HCT116 (cell line): Measurements from ENCODE around the gene HAUS8. TPM values are rescaled to one million over a fixed set of nuclear protein-coding genes. Genes with fewer than 3 reads are reported as not detected.

Experiments
- ATAC-seq: fragments of 200-7000 bp; cut with Tn5 transposase; 2 replicates; pipeline ENCODE4 v1.9.1; 2020; ENCODE audit warnings: mild to moderate bottlenecking, moderate library complexity
- BruUV-seq: library from RNA; stranded (reverse); fragments of 400-500 nt; replicated peaks from 2 replicates; lab custom pipeline; 2021; lab: Mats Ljungman, UMichigan
- CTCF ChIA-PET: fragments of 300-600 bp; sonication (Branson Sonifier 250); formaldehyde crosslinking; loops from one replicate; lab custom pipeline; 2021; ENCODE audit warnings: antibody characterized with exemption; lab: Charles Lee
- POLR2A ChIA-PET: fragments of 300-600, 350-600 bp; sonication (Branson Sonifier 250); formaldehyde crosslinking; loops from one replicate; lab custom pipeline; 2021; ENCODE audit warnings: antibody characterized with exemption; lab: Charles Lee
- RAD21 ChIA-PET, 2 experiments: fragments of 300-600 bp; sonication (Branson Sonifier 250); formaldehyde crosslinking; loops; one replicate each; lab custom pipeline; 2023; ENCODE audit warnings: low total read pairs in 2 of 2; ENCODE audit not compliant: uncharacterized antibody in 2 of 2, unreplicated experiment in 2 of 2, low non-redundant PET in 1 of 2; lab: Charles Lee
- DNase-seq: peaks from one replicate; pipeline ENCODE4 v3.0.0-alpha.2; 2010; ENCODE audit warnings: low read depth, low spot score
- H2AFZ ChIP-seq: fragments of 200-600 bp; shearing (Covaris generic), sonication (generic); 2 replicates; pipeline ENCODE4 v1.6.1; 2017; ENCODE audit warnings: low read depth, mixed run types, mixed read lengths, antibody characterized with exemption, low read length; ENCODE audit not compliant: poor library complexity, severe bottlenecking
- H3K27ac ChIP-seq: 2 replicates; pipeline ENCODE4 v1.5.1; 2012; ENCODE audit warnings: low read depth, low read length
- H3K27me3 ChIP-seq: fragments of 200-600 bp; sonication (generic); 2 replicates; pipeline ENCODE4 v1.6.1; 2016; ENCODE audit warnings: mixed run types, low read length, mixed read lengths; ENCODE audit not compliant: insufficient read depth
- H3K36me3 ChIP-seq, 2 experiments: fragments of 200-500 bp in 1 of 2; fragments of 200-600 bp in 1 of 2; sonication (Bioruptor generic) in 1 of 2; sonication (generic) in 1 of 2; 2 replicates each; pipeline versions ENCODE4 v1.5.1 to v1.6.1; 2014 to 2016; ENCODE audit warnings: low read length in 2 of 2, inconsistent platforms in 1 of 2, mixed read lengths in 1 of 2, mixed run types in 1 of 2; ENCODE audit not compliant: insufficient read depth in 2 of 2, control insufficient read depth in 1 of 2
- H3K4me1 ChIP-seq, 2 experiments: fragments of 200-600 bp in 1 of 2; sonication (generic) in 1 of 2; 2 replicates each; pipeline versions ENCODE4 v1.5.1 to v1.6.1; 2012 to 2017; ENCODE audit warnings: low read length in 2 of 2, inconsistent platforms in 1 of 2, mild to moderate bottlenecking in 1 of 2, mixed read lengths in 1 of 2, mixed run types in 1 of 2, moderate library complexity in 1 of 2; ENCODE audit not compliant: insufficient read depth in 2 of 2, control insufficient read depth in 1 of 2
- H3K4me2 ChIP-seq: fragments of 200-600 bp; sonication (generic); 2 replicates; pipeline ENCODE4 v1.6.1; 2017; ENCODE audit warnings: mixed run types, low read length, mixed read lengths
- H3K4me3 ChIP-seq, 2 experiments: fragments of 200-600 bp in 1 of 2; sonication (generic) in 1 of 2; replicated peaks in 1 of 2; 2 replicates each; pipeline ENCODE4 v1.5.1; 2011 to 2016; ENCODE audit warnings: low read length in 2 of 2, control low read depth in 1 of 2, low read depth in 1 of 2, mild to moderate bottlenecking in 1 of 2, mixed read lengths in 1 of 2, mixed run types in 1 of 2
- H3K79me2 ChIP-seq: fragments of 200-600 bp; sonication (generic); 2 replicates; pipeline ENCODE4 v1.6.1; 2017; ENCODE audit warnings: mild to moderate bottlenecking, mixed run types, low read length, moderate library complexity, mixed read lengths; ENCODE audit not compliant: insufficient read depth
- H3K9ac ChIP-seq: fragments of 200-600 bp; sonication (generic); 2 replicates; pipeline ENCODE4 v1.6.1; 2016; ENCODE audit warnings: low read length, mixed read lengths
- H3K9me2 ChIP-seq: fragments of 200-600 bp; sonication (generic), shearing (Covaris generic); 2 replicates; pipeline ENCODE4 v1.6.1; 2017; ENCODE audit warnings: mixed run types, mild to moderate bottlenecking, moderate library complexity; ENCODE audit not compliant: insufficient read depth
- H3K9me3 ChIP-seq, 2 experiments: fragments of 200-500 bp in 1 of 2; fragments of 200-600 bp in 1 of 2; sonication (Bioruptor generic) in 1 of 2; sonication (generic) in 1 of 2; 2 replicates each; pipeline ENCODE4 v1.6.1; 2014 to 2017; ENCODE audit warnings: low read length in 2 of 2, mixed read lengths in 2 of 2, inconsistent platforms in 1 of 2, low read depth in 1 of 2, mild to moderate bottlenecking in 1 of 2, mixed run types in 1 of 2, moderate library complexity in 1 of 2; ENCODE audit not compliant: control insufficient read depth in 1 of 2, insufficient read depth in 1 of 2
- H4K20me1 ChIP-seq: fragments of 200-600 bp; sonication (generic), shearing (Covaris generic); 2 replicates; pipeline ENCODE4 v1.6.1; 2017; ENCODE audit warnings: mixed run types, mild to moderate bottlenecking, moderate library complexity; ENCODE audit not compliant: insufficient read depth
- CBX3 ChIP-seq: IDR thresholded peaks from 2 replicates; pipeline ENCODE4 v1.6.1; 2012; ENCODE audit warnings: low read depth
- CTCF ChIP-seq, 3 experiments: fragments of 200-600 bp in 1 of 3; sonication (generic) in 1 of 3; IDR thresholded peaks in 2 of 3; conservative IDR thresholded peaks in 1 of 3; 2 replicates each; pipeline ENCODE4 v1.5.1; 2012 to 2017; ENCODE audit warnings: low read depth in 2 of 3, low read length in 2 of 3, antibody characterized with exemption in 1 of 3, borderline replicate concordance in 1 of 3, control low read depth in 1 of 3, mild to moderate bottlenecking in 1 of 3, mixed read lengths in 1 of 3, mixed run types in 1 of 3, moderate library complexity in 1 of 3; ENCODE audit not compliant: insufficient read depth in 1 of 3
- ELF1 ChIP-seq: IDR thresholded peaks from 2 replicates; pipeline ENCODE4 v1.6.1; 2012; ENCODE audit warnings: low read depth, borderline replicate concordance
- JUND ChIP-seq: IDR thresholded peaks from 2 replicates; pipeline ENCODE4 v1.6.1; 2012
- POLR2A ChIP-seq: IDR thresholded peaks from 2 replicates; pipeline ENCODE4 v1.7.0; 2011; ENCODE audit warnings: borderline replicate concordance; ENCODE audit not compliant: insufficient read depth, insufficient read length; ENCODE audit errors: extremely low read depth
- RAD21 ChIP-seq: IDR thresholded peaks from 2 replicates; pipeline ENCODE4 v1.6.1; 2012; ENCODE audit warnings: low read depth, mild to moderate bottlenecking
- REST ChIP-seq: IDR thresholded peaks from 2 replicates; pipeline ENCODE4 v1.6.1; 2012; ENCODE audit warnings: low read depth
- TCF7L2 ChIP-seq: IDR thresholded peaks from 2 replicates; pipeline ENCODE4 v1.7.0; 2011; ENCODE audit warnings: borderline replicate concordance, inconsistent platforms; ENCODE audit not compliant: insufficient read depth, insufficient read length; ENCODE audit errors: extremely low read depth
- ZFX ChIP-seq: fragments of 450-650 bp; IDR thresholded peaks from 2 replicates; pipeline ENCODE4 v1.6.1; 2017
- intact Hi-C: fragments of 100-400 bp; cut with micrococcal nuclease; formaldehyde crosslinking; loops from 2 replicates; pipeline ENCODE4 v1.10.0; 2022
- total RNA-seq: library from RNA; stranded (reverse); gene quantifications from one replicate; pipeline ENCODE4 v1.2.1, GENCODE V29; 2021; ENCODE audit not compliant: unreplicated experiment
- TF ChIP-seq, protein P1 (sequence below): IDR thresholded peaks from 2 replicates; pipeline ENCODE4 v1.6.1; 2012

Gene HAUS8
- total RNA-seq, 1 experiment from 2014 or later: 23.6 TPM

DNA sequence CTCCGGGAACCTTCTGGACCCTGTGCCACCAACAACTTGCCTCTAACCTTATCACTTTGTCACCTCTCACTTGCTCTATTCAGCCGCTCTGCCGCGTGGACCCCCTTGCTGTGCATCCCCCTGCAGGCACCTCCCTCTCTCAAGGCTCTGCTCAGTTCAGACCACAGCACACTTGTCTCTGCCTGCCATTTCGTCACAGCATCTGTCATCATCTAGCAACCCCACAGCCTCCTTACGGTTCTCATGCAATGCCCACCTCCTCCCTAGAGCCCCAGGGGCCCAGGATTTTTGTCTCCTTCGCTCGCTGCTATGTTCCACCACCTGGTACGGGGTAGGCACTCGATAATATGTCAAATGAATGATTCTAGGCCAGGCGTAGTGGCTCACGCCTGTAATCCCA, 4.8 kb downstream of the HAUS8 start:
- no peaks in the 10 kb centered on the region for H3K9me3 ChIP-seq
- intact Hi-C loops: no loop called here
- ChIA-PET RAD21 (no interaction called here), CTCF (no interaction called here), POLR2A (no interaction called here)
- no peak overlapping the region for H3K9ac ChIP-seq
- no peak overlapping the region for H3K4me3 ChIP-seq
- no peak overlapping the region for H3K4me2 ChIP-seq
- no peak for DNase-seq
- no peaks in the 10 kb centered on the region for H4K20me1 ChIP-seq
- no peak for ATAC-seq
- no peak overlapping the region for H2AFZ ChIP-seq
- peaks cover 45% of the 10 kb centered on the region for H3K79me2 ChIP-seq
- H3K36me3 ChIP-seq: peaks cover 4 to 9% of the 10 kb centered on the region in 2 experiments; a peak in 2 of 4 replicates
- BruUV-seq: no TSS peak
- no peaks in the 10 kb centered on the region for H3K27me3 ChIP-seq
- peaks cover 5 to 11% of the 10 kb centered on the region in 2 experiments; a peak in 3 of 4 replicates for H3K4me1 ChIP-seq
- H3K9me2 ChIP-seq: no peaks in the 10 kb centered on the region
- H3K27ac ChIP-seq: no peak overlapping the region
- no peak for TF ChIP-seq JUND
- TF ChIP-seq TCF7L2: no peak
- no peak for TF ChIP-seq REST
- no peak for TF ChIP-seq POLR2A
- no peak for TF ChIP-seq CTCF (IDR thresholded peaks at IDR 0.05 in 2 of 3, conservative IDR thresholded peaks at IDR 0.05 in 1 of 3; ENCODE audit: borderline replicate concordance in 1 of 3, insufficient read depth in 1 of 3, low read depth in 2 of 3, low read length in 2 of 3)
- no peak for TF ChIP-seq CBX3
- TF ChIP-seq ELF1: no peak
- no peak for TF ChIP-seq RAD21
- TF ChIP-seq, protein P1, sequence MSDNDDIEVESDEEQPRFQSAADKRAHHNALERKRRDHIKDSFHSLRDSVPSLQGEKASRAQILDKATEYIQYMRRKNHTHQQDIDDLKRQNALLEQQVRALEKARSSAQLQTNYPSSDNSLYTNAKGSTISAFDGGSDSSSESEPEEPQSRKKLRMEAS: no peak
- TF ChIP-seq ZFX: no peak
